HepG2 (cell line): ENCODE results near the gene KCNB1. TPM values are rescaled to one million over a fixed set of nuclear protein-coding genes. Genes with fewer than 3 reads are reported as not detected.

Experiments
- ATAC-seq: fragments of 200-7000 bp; cut with Tn5 transposase; 3 replicates; pipeline ENCODE4 v1.9.1; 2020; ENCODE audit warnings: mild to moderate bottlenecking, moderate library complexity
- BruUV-seq: library from RNA; stranded (reverse); fragments of 400-500 nt; replicated peaks from 2 replicates; lab custom pipeline; 2021; lab: Mats Ljungman, UMichigan
- CTCF ChIA-PET: fragments of 300-600 bp; formaldehyde crosslinking; extraction: SDS; loops from one replicate; lab custom pipeline; 2021; ENCODE audit warnings: low total read pairs, inconsistent platforms, low intra/inter-chr PET ratio; lab: Yijun Ruan, JAX
- POLR2A ChIA-PET: fragments of 350-600 bp; sonication (Branson Sonifier 250); formaldehyde crosslinking; loops from one replicate; lab custom pipeline; 2020; ENCODE audit warnings: antibody characterized with exemption, inconsistent platforms; lab: Yijun Ruan, JAX
- DNase-seq: peaks from one replicate; pipeline ENCODE4 v3.0.0-alpha.2; 2015; ENCODE audit warnings: low spot score
- FAIRE-seq: peaks from 3 replicates; lab custom pipeline; 2011; peaks lifted over from hg19 to GRCh38; lab: Jason Lieb, UNC
- H2AFZ ChIP-seq: one replicate; pipeline ENCODE4 v1.6.1; 2011; ENCODE audit warnings: low read length, inconsistent platforms
- H3K27ac ChIP-seq: fragments of 300-600 bp; 3 replicates; pipeline ENCODE4 v1.8.0; 2011; ENCODE audit warnings: mixed run types, mild to moderate bottlenecking, mixed read lengths, low read length, inconsistent platforms; ENCODE audit not compliant: insufficient read depth; ENCODE audit errors: extremely low read length
- H3K27me3 ChIP-seq, 2 experiments: fragments of 200-600 bp in 1 of 2; 2 replicates in 1 of 2; 3 replicates in 1 of 2; pipeline versions ENCODE4 v1.6.0 to v1.8.0; 2011; ENCODE audit warnings: low read length in 2 of 2, mild to moderate bottlenecking in 2 of 2, moderate library complexity in 2 of 2, inconsistent platforms in 1 of 2; ENCODE audit not compliant: insufficient read depth in 2 of 2, control insufficient read depth in 1 of 2
- H3K36me3 ChIP-seq, 2 experiments: fragments of 200-600 bp in 1 of 2; replicated peaks in 1 of 2; 2 replicates in 1 of 2; 3 replicates in 1 of 2; pipeline versions ENCODE4 v1.5.1 to v1.8.0; 2011; ENCODE audit warnings: low read length in 2 of 2, inconsistent platforms in 1 of 2; ENCODE audit not compliant: insufficient read depth in 2 of 2, control insufficient read depth in 1 of 2
- H3K4me1 ChIP-seq: 2 replicates; pipeline ENCODE4 v1.5.1; 2012; ENCODE audit warnings: low read length, inconsistent platforms; ENCODE audit not compliant: insufficient read depth
- H3K4me2 ChIP-seq: 2 replicates; pipeline ENCODE4 v1.6.0; 2011; ENCODE audit warnings: low read depth, low read length, inconsistent platforms
- H3K4me3 ChIP-seq, 3 experiments: fragments of 200-600 bp in 1 of 3; sonication (generic), shearing (Covaris generic) in 1 of 3; replicated peaks in 1 of 3; 2 replicates each; pipeline ENCODE4 v1.5.1; 2011 to 2016; ENCODE audit warnings: low read length in 3 of 3, inconsistent platforms in 2 of 3, low read depth in 2 of 3, mild to moderate bottlenecking in 2 of 3, control low read depth in 1 of 3, mixed read lengths in 1 of 3; ENCODE audit not compliant: insufficient read depth in 1 of 3
- H3K79me2 ChIP-seq: one replicate; pipeline ENCODE4 v1.6.1; 2011; ENCODE audit warnings: low read length, inconsistent platforms; ENCODE audit not compliant: insufficient read depth
- H3K9ac ChIP-seq: 2 replicates; pipeline ENCODE4 v1.6.0; 2011; ENCODE audit warnings: mild to moderate bottlenecking, low read depth, low read length, inconsistent platforms; ENCODE audit not compliant: insufficient read depth
- H3K9me3 ChIP-seq: 2 replicates; pipeline ENCODE4 v1.5.1; 2012; ENCODE audit warnings: mild to moderate bottlenecking, low read length
- H4K20me1 ChIP-seq: 2 replicates; pipeline ENCODE4 v1.6.0; 2011; ENCODE audit warnings: inconsistent platforms, mild to moderate bottlenecking, low read length, moderate library complexity; ENCODE audit not compliant: insufficient read depth
- ARID3A ChIP-seq: IDR thresholded peaks from 2 replicates; pipeline ENCODE4 v1.6.1; 2012; ENCODE audit warnings: low read depth, low read length, improper control_type of control experiment
- CEBPZ ChIP-seq: IDR thresholded peaks from 2 replicates; pipeline ENCODE4 v1.6.1; 2012; ENCODE audit warnings: low read length, improper control_type of control experiment
- HNF4A ChIP-seq: sonication (generic); formaldehyde crosslinking; IDR thresholded peaks from 2 replicates; pipeline ENCODE4 v1.4.0; 2020; ENCODE audit warnings: missing genetic modification reagents
- IRX3 ChIP-seq: sonication (generic); formaldehyde crosslinking; IDR thresholded peaks from 2 replicates; pipeline ENCODE4 v1.8.1; 2023; ENCODE audit warnings: mild to moderate bottlenecking, low read depth, missing genetic modification reagents, borderline replicate concordance
- JDP2 ChIP-seq: sonication (generic); formaldehyde crosslinking; IDR thresholded peaks from 2 replicates; pipeline ENCODE4 v1.8.1; 2022; ENCODE audit warnings: missing genetic modification reagents, borderline replicate concordance
- LCORL ChIP-seq, 2 experiments: fragments of 450-650 bp in 1 of 2; sonication (generic) in 1 of 2; formaldehyde crosslinking in 1 of 2; IDR thresholded peaks; 2 replicates each; pipeline versions ENCODE4 v1.5.0 to v1.6.1; 2017 to 2020; ENCODE audit warnings: antibody characterized with exemption in 1 of 2, missing genetic modification reagents in 1 of 2
- MLLT10 ChIP-seq: sonication (generic); formaldehyde crosslinking; IDR thresholded peaks from 2 replicates; pipeline ENCODE4 v1.4.0; 2020; ENCODE audit warnings: missing genetic modification reagents
- NFAT5 ChIP-seq: sonication (generic); formaldehyde crosslinking; IDR thresholded peaks from 2 replicates; pipeline ENCODE4 v1.4.0; 2020; ENCODE audit warnings: missing genetic modification reagents
- NFKBIZ ChIP-seq: IDR thresholded peaks from 2 replicates; pipeline ENCODE4 v1.6.1; 2018; ENCODE audit warnings: missing genetic modification reagents, missing compliant biosample characterization
- NR2F6 ChIP-seq, 2 experiments: IDR thresholded peaks; 2 replicates each; pipeline ENCODE4 v1.6.1; 2016; ENCODE audit warnings: antibody characterized with exemption in 1 of 2, mild to moderate bottlenecking in 1 of 2
- PITX1 ChIP-seq: sonication (generic); formaldehyde crosslinking; IDR thresholded peaks from 2 replicates; pipeline ENCODE4 v1.5.1; 2020; ENCODE audit warnings: mild to moderate bottlenecking, missing genetic modification reagents
- PLSCR1 ChIP-seq: sonication (generic); formaldehyde crosslinking; IDR thresholded peaks from 2 replicates; pipeline ENCODE4 v1.5.0; 2020; ENCODE audit warnings: missing genetic modification reagents, mild to moderate bottlenecking, borderline replicate concordance
- WGBS: methylation state at CpG from one replicate; pipeline ENCODE4 v1.1.6; 2017; ENCODE audit warnings: low lambda C conversion rate; 5-methylcytosine and 5-hydroxymethylcytosine counted together
- in situ Hi-C: cut with HindIII; loops from 2 replicates; pipeline ENCODE4 v1.10.0; 2017; ENCODE audit warnings: low pct_unique_long_range_greater_than_20kb; ENCODE audit not compliant: extremely low pct_ligation_motif_present
- intact Hi-C: fragments of 100-400 bp; cut with micrococcal nuclease; formaldehyde crosslinking; loops from one replicate; pipeline ENCODE4 v1.10.0; 2022; ENCODE audit not compliant: unreplicated experiment
- polyA plus RNA-seq, 8 experiments: library from polyadenylated mRNA; depleted of rRNA in 3 of 8; stranded (reverse) in 7 of 8; unstranded in 1 of 8; fragments of >200 nt; fragmentation: Illumina TruSeq in 4 of 8; extraction: Trizol in 4 of 8; gene quantifications; 2 replicates each; pipeline versions ENCODE4 v1.2.1 to v1.2.3, GENCODE V29; 2011 to 2016; ENCODE audit warnings: low read depth in 4 of 8, missing spikeins in 1 of 8, mixed read lengths in 1 of 8; ENCODE audit not compliant: insufficient read depth in 1 of 8
- total RNA-seq, 5 experiments: library from RNA; depleted of rRNA; stranded (reverse); fragments of >200 nt; fragmentation: Illumina TruSeq; extraction: Trizol; gene quantifications; 2 replicates each; pipeline ENCODE4 v1.2.3, GENCODE V29; 2016; ENCODE audit warnings: low read depth in 1 of 5

Gene KCNB1
- total and polyA plus RNA-seq, 2 of the 13 experiments (the other 11 are each of a cell fraction or from before 2014, with no cell fraction given), result 0.02 TPM; not detected in 1

- TF ChIP-seq ARID3A, result 0 out of 2 replicates have a peak, but pooled peaks have one; percentile 18
- peak; percentile 88 for TF ChIP-seq HNF4A
- no peak for TF ChIP-seq IRX3 (CRISPR knock-in tag)
- TF ChIP-seq JDP2 (CRISPR knock-in tag), result no peak
- TF ChIP-seq NR2F6 (IDR thresholded peaks at IDR 0.05), result peak; percentile 40; the same call in 1 of the 2 replicates
- 0 out of 2 replicates have a peak, but pooled peaks have one; percentile 35 for TF ChIP-seq NR2F6 (CRISPR knock-in tag; IDR thresholded peaks at IDR 0.05)
- TF ChIP-seq PITX1 (CRISPR knock-in tag), result peak; percentile 83
- TF ChIP-seq, all 625 proteins: peak for 24
Measured at GRCh38 chr20:49444553-49444990, 37.9 kb downstream of the KCNB1 start (continued).

- no peak overlapping the region for H2AFZ ChIP-seq
- in situ Hi-C loops (no loop called here), intact Hi-C loops (no loop called here)
- ChIA-PET POLR2A (no interaction called here), CTCF (no interaction called here)
- 17% methylated on average over 3 of the region's 3 CpGs for WGBS
- H3K27me3 ChIP-seq, result peaks cover 4 to 20% of the 10 kb centered on the region in 2 experiments; a peak in 3 of 5 replicates
- no peak overlapping the region for H3K27ac ChIP-seq
- no peak for FAIRE-seq
- no peaks in the 10 kb centered on the region for H3K9me3 ChIP-seq
- no peaks in the 10 kb centered on the region for H3K36me3 ChIP-seq
- no peak overlapping the region for H3K4me2 ChIP-seq
- H3K4me3 ChIP-seq, result no peak overlapping the region
- no peaks in the 10 kb centered on the region for H3K79me2 ChIP-seq
- ATAC-seq, result no peak
- H4K20me1 ChIP-seq, result no peaks in the 10 kb centered on the region
- H3K4me1 ChIP-seq, result no peaks in the 10 kb centered on the region
- no TSS peak for BruUV-seq
- no peak overlapping the region for H3K9ac ChIP-seq
- no peak for DNase-seq
- no peak for TF ChIP-seq PLSCR1 (CRISPR knock-in tag)
- TF ChIP-seq MLLT10 (CRISPR knock-in tag), result no peak
- no peak for TF ChIP-seq NFKBIZ (CRISPR knock-in tag)
- no peak for TF ChIP-seq NFAT5 (CRISPR knock-in tag)
- TF ChIP-seq CEBPZ, result no peak
- TF ChIP-seq LCORL (IDR thresholded peaks at IDR 0.05), result no peak
- no peak for TF ChIP-seq LCORL (CRISPR knock-in tag; IDR thresholded peaks at IDR 0.05)
Measured at GRCh38 chr20:49437057-49437456, 45.4 kb downstream of the KCNB1 start.
